ENCODE results near the gene TBRG1. TPM values are rescaled to one million over a fixed set of nuclear protein-coding genes. Genes with fewer than 3 reads are reported as not detected.
A peak's percentile ranks its signal among the peaks of the same experiment; 100 is the strongest.

TBRG1 gene, protein sequence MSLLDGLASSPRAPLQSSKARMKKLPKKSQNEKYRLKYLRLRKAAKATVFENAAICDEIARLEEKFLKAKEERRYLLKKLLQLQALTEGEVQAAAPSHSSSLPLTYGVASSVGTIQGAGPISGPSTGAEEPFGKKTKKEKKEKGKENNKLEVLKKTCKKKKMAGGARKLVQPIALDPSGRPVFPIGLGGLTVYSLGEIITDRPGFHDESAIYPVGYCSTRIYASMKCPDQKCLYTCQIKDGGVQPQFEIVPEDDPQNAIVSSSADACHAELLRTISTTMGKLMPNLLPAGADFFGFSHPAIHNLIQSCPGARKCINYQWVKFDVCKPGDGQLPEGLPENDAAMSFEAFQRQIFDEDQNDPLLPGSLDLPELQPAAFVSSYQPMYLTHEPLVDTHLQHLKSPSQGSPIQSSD
- 22.3 and 24.3 TPM in 2 replicates for total RNA-seq (2021)
- percentile 81 among the genes with signal in this experiment for Bru-seq, nascent RNA
- BruChase-seq, experiment 1, labeled RNA remaining after a 2-hour chase, result percentile 92 among the genes with signal in this experiment
- BruChase-seq, experiment 2, labeled RNA remaining after a 6-hour chase, result percentile 87 among the genes with signal in this experiment
- long read RNA-seq, full-length matches to known transcripts, result 39 of 62 reads
- long read RNA-seq, partial matches to known transcripts, result 0 of 62 reads
- long read RNA-seq, other reads (novel, unspliced or antisense), result 23 of 62 reads

GRCh38 chr11:124622531-124623451 is at the start of gene TBRG1:
Gene TBRG1 (plus strand): TSS chr11:124622864. CDS start chr11:124623084, 220 bp downstream.
- BruUV-seq (replicated peaks), result TSS peak; percentile 73
- CTCF ChIA-PET, result interaction anchor here (0.5 to 0.7 kb wide), 2 partner anchors 15 to 331 kb away, joined by 3 to 6 read pairs; no protein-coding TSS in a partner anchor
- peaks cover 10% of the 10 kb centered on the region; the same call in 1 of the 2 replicates for H4K20me1 ChIP-seq (ENCODE audit: insufficient read depth)
- peaks cover 22% of the 10 kb centered on the region for H3K79me2 ChIP-seq (ENCODE audit: low read depth)
- peak; percentile 69 to 82 for DNase-seq
- POLR2A ChIA-PET (ENCODE audit: unreplicated experiment), result interaction anchor here (0.6 to 0.7 kb wide), 4 partner anchors 14 to 278 kb away, joined by 4 to 7 read pairs (median 6); partner anchors contain the start of gene SPA17
- H3K4me2 ChIP-seq, result peak within 1 kb of the TSS; percentile 94
- peak within 1 kb of the TSS; percentile 95 for H2AFZ ChIP-seq
- intact Hi-C loops (cut with micrococcal nuclease; ENCODE audit: unreplicated experiment), result no loop called here
- H3K36me3 ChIP-seq (ENCODE audit: low read depth), result peaks cover 11% of the 10 kb centered on the region
- H3K9me2 ChIP-seq (ENCODE audit: insufficient read depth), result 0 out of 2 replicates have a peak, but pooled peaks cover 3% of the 10 kb centered on the region
- H3K27me3 ChIP-seq (ENCODE audit: insufficient read depth, low read depth), result peaks cover 30% of the 10 kb centered on the region
- no peaks in the 10 kb centered on the region for H3K9me3 ChIP-seq (ENCODE audit: insufficient read depth, low read depth)
- peak within 1 kb of the TSS; percentile 88 for H3K4me3 ChIP-seq
- peak within 1 kb of the TSS; percentile 65 for H3K27ac ChIP-seq
- peaks cover 6% of the 10 kb centered on the region; the same call in 1 of the 2 replicates for H3F3A ChIP-seq (ENCODE audit: insufficient read depth, low read depth)
- peaks cover 11% of the 10 kb centered on the region for H3K4me1 ChIP-seq (replicated peaks; ENCODE audit: insufficient read depth)
- TF ChIP-seq EZH2 (IDR thresholded peaks at IDR 0.05; ENCODE audit: low read depth), result no peak
- TF ChIP-seq, protein P1, sequence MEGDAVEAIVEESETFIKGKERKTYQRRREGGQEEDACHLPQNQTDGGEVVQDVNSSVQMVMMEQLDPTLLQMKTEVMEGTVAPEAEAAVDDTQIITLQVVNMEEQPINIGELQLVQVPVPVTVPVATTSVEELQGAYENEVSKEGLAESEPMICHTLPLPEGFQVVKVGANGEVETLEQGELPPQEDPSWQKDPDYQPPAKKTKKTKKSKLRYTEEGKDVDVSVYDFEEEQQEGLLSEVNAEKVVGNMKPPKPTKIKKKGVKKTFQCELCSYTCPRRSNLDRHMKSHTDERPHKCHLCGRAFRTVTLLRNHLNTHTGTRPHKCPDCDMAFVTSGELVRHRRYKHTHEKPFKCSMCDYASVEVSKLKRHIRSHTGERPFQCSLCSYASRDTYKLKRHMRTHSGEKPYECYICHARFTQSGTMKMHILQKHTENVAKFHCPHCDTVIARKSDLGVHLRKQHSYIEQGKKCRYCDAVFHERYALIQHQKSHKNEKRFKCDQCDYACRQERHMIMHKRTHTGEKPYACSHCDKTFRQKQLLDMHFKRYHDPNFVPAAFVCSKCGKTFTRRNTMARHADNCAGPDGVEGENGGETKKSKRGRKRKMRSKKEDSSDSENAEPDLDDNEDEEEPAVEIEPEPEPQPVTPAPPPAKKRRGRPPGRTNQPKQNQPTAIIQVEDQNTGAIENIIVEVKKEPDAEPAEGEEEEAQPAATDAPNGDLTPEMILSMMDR (conservative IDR thresholded peaks at IDR 0.05), result no peak

- Histone ChIP-seq H3K79me2 (ENCODE audit: low read depth) (no peaks in the 10 kb centered on the region), H3K9me3 (ENCODE audit: insufficient read depth, low read depth) (no peaks in the 10 kb centered on the region), H3K4me3 (no peak overlapping the region), H2AFZ (no peak overlapping the region), H3K4me1 (replicated peaks; ENCODE audit: insufficient read depth) (no peaks in the 10 kb centered on the region), H3K27me3 (ENCODE audit: insufficient read depth, low read depth) (peaks cover 40% of the 10 kb centered on the region), H3K27ac (no peak overlapping the region), H3K4me2 (no peak overlapping the region), H3K36me3 (ENCODE audit: low read depth) (no peaks in the 10 kb centered on the region), H3K9me2 (ENCODE audit: insufficient read depth) (no peaks in the 10 kb centered on the region; the same call in 1 of the 2 replicates), H4K20me1 (ENCODE audit: insufficient read depth) (no peaks in the 10 kb centered on the region), H3F3A (ENCODE audit: insufficient read depth, low read depth) (no peaks in the 10 kb centered on the region)
- intact Hi-C loops (cut with micrococcal nuclease; ENCODE audit: unreplicated experiment), result no loop called here
- no TSS peak for BruUV-seq (replicated peaks)
- ChIA-PET POLR2A (ENCODE audit: unreplicated experiment) (no interaction called here), CTCF (no interaction called here)
- DNase-seq, result no peak
- TF ChIP-seq, protein P1 (conservative IDR thresholded peaks at IDR 0.05), result no peak
- no peak for TF ChIP-seq EZH2 (IDR thresholded peaks at IDR 0.05; ENCODE audit: low read depth)
These were observed 44.8 kb upstream of the TBRG1 start for GRCh38 chr11:124577716-124578427.

Measured in PC-9 (cell line).